Tibial artery (tissue), 4 donors: Measurements from ENCODE around the gene GRIP1.

Experiments used
- DNase-seq, 2 donors: peaks; one replicate each; pipeline ENCODE4 v3.0.0-alpha.2; 2019
- H3K27ac ChIP-seq, 2 donors: fragments of 200-600 bp; sonication (generic) in 1 of 2; 1 replicate in 1 of 2; 2 replicates in 1 of 2; pipeline ENCODE4 v1.5.1; 2018 to 2019; ENCODE audit warnings: mild to moderate bottlenecking in 1 of 2
- H3K27me3 ChIP-seq, 2 donors: fragments of 200-600 bp; sonication (generic) in 1 of 2; one replicate each; pipeline versions ENCODE4 v1.5.1 to v1.6.0; 2016 to 2019
- H3K36me3 ChIP-seq, 3 donors: fragments of 200-600 bp; sonication (generic) in 2 of 3; one replicate each; pipeline ENCODE4 v1.5.1; 2016 to 2019; ENCODE audit warnings: mild to moderate bottlenecking in 2 of 3
- H3K4me1 ChIP-seq, 4 donors: fragments of 200-600 bp; sonication (generic) in 2 of 4; 1 replicate in 3 of 4; 2 replicates in 1 of 4; pipeline ENCODE4 v1.5.1; 2016 to 2019
- H3K4me3 ChIP-seq, 2 donors: fragments of 200-600 bp; sonication (generic) in 1 of 2; 1 replicate in 1 of 2; 2 replicates in 1 of 2; pipeline ENCODE4 v1.5.1; 2018 to 2019; ENCODE audit warnings: mild to moderate bottlenecking in 2 of 2
- H3K9me3 ChIP-seq, 3 donors: fragments of 200-600 bp; sonication (generic) in 1 of 3; one replicate each; pipeline ENCODE4 v1.5.1; 2016 to 2019
- intact Hi-C: fragments of 100-400 bp; cut with DNase I; formaldehyde crosslinking; loops from one replicate; pipeline ENCODE4 v1.15.0; 2023; ENCODE audit warnings: low total_unique reads
- TF ChIP-seq, protein P1 (sequence below), 2 experiments: fragments of 200-600 bp in 1 of 2; fragments of 450-650 bp in 1 of 2; IDR thresholded peaks; one replicate each; pipeline ENCODE4 v1.5.1; 2017 to 2019; ENCODE audit warnings: antibody characterized with exemption in 2 of 2, mild to moderate bottlenecking in 1 of 2, moderate library complexity in 1 of 2

The GRIP1 gene

DNA sequence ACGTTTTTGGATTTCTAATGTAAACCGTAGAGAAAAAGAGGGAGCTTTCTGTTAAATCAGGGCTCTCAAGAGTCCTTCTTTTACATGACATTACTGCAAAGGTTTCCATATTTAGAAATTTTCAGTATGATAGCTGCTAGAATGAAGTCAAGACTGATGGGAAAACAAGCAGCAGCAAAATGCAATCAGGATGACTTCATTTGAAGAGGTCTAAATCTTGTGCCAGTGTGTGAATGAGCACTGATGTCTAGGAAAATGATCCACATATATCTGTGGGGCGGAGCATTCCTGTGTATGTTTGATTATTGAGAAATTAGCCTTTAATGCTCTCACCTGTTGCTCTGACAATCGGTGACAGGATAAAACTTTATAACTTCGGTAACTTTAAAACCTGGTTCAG is 73.6 kb downstream of the GRIP1 start:
- DNase-seq = no peak
- no peaks in the 10 kb centered on the region for H3K27me3 ChIP-seq
- H3K4me1 ChIP-seq = no peaks in the 10 kb centered on the region
- no peak overlapping the region for H3K27ac ChIP-seq
- TF ChIP-seq, protein P1, sequence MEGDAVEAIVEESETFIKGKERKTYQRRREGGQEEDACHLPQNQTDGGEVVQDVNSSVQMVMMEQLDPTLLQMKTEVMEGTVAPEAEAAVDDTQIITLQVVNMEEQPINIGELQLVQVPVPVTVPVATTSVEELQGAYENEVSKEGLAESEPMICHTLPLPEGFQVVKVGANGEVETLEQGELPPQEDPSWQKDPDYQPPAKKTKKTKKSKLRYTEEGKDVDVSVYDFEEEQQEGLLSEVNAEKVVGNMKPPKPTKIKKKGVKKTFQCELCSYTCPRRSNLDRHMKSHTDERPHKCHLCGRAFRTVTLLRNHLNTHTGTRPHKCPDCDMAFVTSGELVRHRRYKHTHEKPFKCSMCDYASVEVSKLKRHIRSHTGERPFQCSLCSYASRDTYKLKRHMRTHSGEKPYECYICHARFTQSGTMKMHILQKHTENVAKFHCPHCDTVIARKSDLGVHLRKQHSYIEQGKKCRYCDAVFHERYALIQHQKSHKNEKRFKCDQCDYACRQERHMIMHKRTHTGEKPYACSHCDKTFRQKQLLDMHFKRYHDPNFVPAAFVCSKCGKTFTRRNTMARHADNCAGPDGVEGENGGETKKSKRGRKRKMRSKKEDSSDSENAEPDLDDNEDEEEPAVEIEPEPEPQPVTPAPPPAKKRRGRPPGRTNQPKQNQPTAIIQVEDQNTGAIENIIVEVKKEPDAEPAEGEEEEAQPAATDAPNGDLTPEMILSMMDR (IDR thresholded peaks at IDR 0.05) = no peak
- H3K9me3 ChIP-seq = no peaks in the 10 kb centered on the region
- intact Hi-C loops = no loop called here
- no peaks in the 10 kb centered on the region for H3K36me3 ChIP-seq
- no peak overlapping the region for H3K4me3 ChIP-seq

DNA sequence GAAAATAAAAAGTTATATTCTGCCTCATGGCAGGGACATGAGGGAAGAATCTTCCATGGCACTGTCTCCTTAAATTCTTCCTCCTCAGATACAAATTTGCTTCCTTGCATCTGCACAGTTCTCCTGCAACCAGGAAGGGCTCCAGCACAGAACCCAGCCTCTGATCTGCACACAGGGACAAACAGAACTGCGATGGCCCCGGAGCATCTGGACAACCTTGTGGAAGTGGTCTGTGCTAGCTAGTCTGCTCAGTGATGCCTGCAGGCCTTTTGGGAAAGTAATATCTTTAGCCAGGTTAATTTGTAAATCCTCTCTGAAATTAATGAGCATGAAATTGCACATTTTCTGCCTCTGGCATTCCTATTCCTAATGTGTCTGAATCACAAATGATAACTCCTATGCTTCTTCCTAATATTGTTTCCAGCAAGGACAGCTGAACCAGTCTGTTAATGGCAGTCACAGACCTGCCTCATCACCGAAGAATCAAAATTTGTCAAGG is 74.8 kb downstream of the GRIP1 start:
- Histone ChIP-seq H3K36me3 (no peaks in the 10 kb centered on the region), H3K27me3 (no peaks in the 10 kb centered on the region), H3K9me3 (no peaks in the 10 kb centered on the region), H3K4me1 (no peaks in the 10 kb centered on the region), H3K4me3 (no peak overlapping the region), H3K27ac (no peak overlapping the region)
- no peak for DNase-seq
- TF ChIP-seq, protein P1 (IDR thresholded peaks at IDR 0.05) = no peak
- intact Hi-C loops = no loop called here

GRCh38 chr12:66603461-66603860 is 75.4 kb downstream of the GRIP1 start:
- intact Hi-C loops = no loop called here
- no peak overlapping the region for H3K27ac ChIP-seq

GRCh38 chr12:66602483-66603143 is 76.3 kb downstream of the GRIP1 start:
- no peak for DNase-seq
- no peak overlapping the region for H3K27ac ChIP-seq
- no peaks in the 10 kb centered on the region for H3K36me3 ChIP-seq
- no peak overlapping the region for H3K4me3 ChIP-seq
- intact Hi-C loops = no loop called here
- TF ChIP-seq, protein P1 (IDR thresholded peaks at IDR 0.05) = no peak
- H3K27me3 ChIP-seq = no peaks in the 10 kb centered on the region
- H3K4me1 ChIP-seq = no peaks in the 10 kb centered on the region
- no peaks in the 10 kb centered on the region for H3K9me3 ChIP-seq

More at GRCh38 chr12:66603461-66603860, 75.4 kb downstream of the GRIP1 start:
- no peaks in the 10 kb centered on the region for H3K36me3 ChIP-seq
- H3K4me1 ChIP-seq = no peaks in the 10 kb centered on the region
- DNase-seq = no peak
- TF ChIP-seq, protein P1 (IDR thresholded peaks at IDR 0.05) = no peak
- H3K27me3 ChIP-seq = no peaks in the 10 kb centered on the region
- H3K4me3 ChIP-seq = no peak overlapping the region
- H3K9me3 ChIP-seq = no peaks in the 10 kb centered on the region

DNA sequence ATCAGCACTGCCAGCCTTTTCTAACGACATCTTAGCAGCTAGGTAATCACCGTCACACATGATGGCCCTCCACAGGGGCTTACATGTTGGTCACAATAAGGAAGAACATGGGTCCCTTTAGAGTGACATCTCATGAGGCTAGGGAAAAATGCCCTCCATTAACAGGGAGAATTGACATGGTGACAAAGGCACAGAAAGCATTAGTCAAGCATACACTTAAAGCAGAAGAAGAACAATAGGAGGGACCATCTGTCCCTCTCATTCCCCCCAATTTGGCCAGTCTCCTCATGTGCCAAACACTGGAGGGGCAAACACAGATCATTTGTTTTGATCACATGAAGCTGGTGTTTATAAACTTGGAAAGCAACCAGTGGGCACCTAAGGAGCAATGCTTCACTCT is 78.0 kb downstream of the GRIP1 start:
- intact Hi-C loops = no loop called here
- no peak for DNase-seq

More for the DNA sequence above, 78.0 kb downstream of the GRIP1 start:
- Histone ChIP-seq H3K36me3 (no peaks in the 10 kb centered on the region), H3K27ac (no peak overlapping the region), H3K9me3 (no peaks in the 10 kb centered on the region), H3K4me3 (no peak overlapping the region), H3K4me1 (no peaks in the 10 kb centered on the region), H3K27me3 (no peaks in the 10 kb centered on the region)
- TF ChIP-seq, protein P1 (IDR thresholded peaks at IDR 0.05) = no peak
